ENCODE results near the gene CD44. TPM values are rescaled to one million over a fixed set of nuclear protein-coding genes. Genes with fewer than 3 reads are reported as not detected.

The CD44 gene
- polyA plus RNA-seq, 3 donors, result 8.7 to 9.7 (median 9.6) TPM

GRCh38 chr11:35166369-35167360 lies 27.7 kb downstream of the CD44 start:
- no peak for DNase-seq (ENCODE audit: extremely low read depth in 1 of 11, low read depth in 9 of 11, low spot score in 4 of 11)

GRCh38 chr11:35167426-35167954 lies 28.5 kb downstream of the CD44 start:
- DNase-seq (ENCODE audit: extremely low read depth in 1 of 11, low read depth in 9 of 11, low spot score in 4 of 11), result no peak

- no peak for DNase-seq (ENCODE audit: extremely low read depth in 1 of 11, low read depth in 9 of 11, low spot score in 4 of 11)
Measured at GRCh38 chr11:35168671-35169070, 29.7 kb downstream of the CD44 start.

GRCh38 chr11:35169112-35169511 lies 30.1 kb downstream of the CD44 start:
- no peak for DNase-seq (ENCODE audit: extremely low read depth in 1 of 11, low read depth in 9 of 11, low spot score in 4 of 11)

GRCh38 chr11:35169754-35170153 lies 30.8 kb downstream of the CD44 start:
- DNase-seq (ENCODE audit: extremely low read depth in 1 of 11, low read depth in 9 of 11, low spot score in 4 of 11), result no peak

GRCh38 chr11:35170503-35170902 lies 31.5 kb downstream of the CD44 start:
- peak in 4 of 11 donors; percentile 35 to 65 (median 40) for DNase-seq (ENCODE audit: extremely low read depth in 1 of 11, low read depth in 9 of 11, low spot score in 4 of 11)

- DNase-seq (ENCODE audit: extremely low read depth in 1 of 11, low read depth in 9 of 11, low spot score in 4 of 11), result no peak
Measured at GRCh38 chr11:35171226-35171625, 32.3 kb downstream of the CD44 start.

- no peak for DNase-seq (ENCODE audit: extremely low read depth in 1 of 11, low read depth in 9 of 11, low spot score in 4 of 11)
Measured at GRCh38 chr11:35173011-35173511, 34.1 kb downstream of the CD44 start.

GRCh38 chr11:35173616-35174566 lies 34.9 kb downstream of the CD44 start:
- DNase-seq (ENCODE audit: extremely low read depth in 1 of 11, low read depth in 9 of 11, low spot score in 4 of 11), result no peak

- no peak for DNase-seq (ENCODE audit: extremely low read depth in 1 of 11, low read depth in 9 of 11, low spot score in 4 of 11)
Measured at GRCh38 chr11:35174666-35175065, 35.7 kb downstream of the CD44 start.

- DNase-seq (ENCODE audit: extremely low read depth in 1 of 11, low read depth in 9 of 11, low spot score in 4 of 11), result no peak
Measured at GRCh38 chr11:35177370-35177769, 38.4 kb downstream of the CD44 start.

- DNase-seq (ENCODE audit: extremely low read depth in 1 of 11, low read depth in 9 of 11, low spot score in 4 of 11), result no peak
Measured at GRCh38 chr11:35178067-35178805, 39.3 kb downstream of the CD44 start.

GRCh38 chr11:35178873-35179272 lies 39.9 kb downstream of the CD44 start:
- DNase-seq (ENCODE audit: extremely low read depth in 1 of 11, low read depth in 9 of 11, low spot score in 4 of 11), result no peak

- no peak for DNase-seq (ENCODE audit: extremely low read depth in 1 of 11, low read depth in 9 of 11, low spot score in 4 of 11)
Measured at GRCh38 chr11:35179466-35180135, 40.6 kb downstream of the CD44 start.

GRCh38 chr11:35180317-35181233 lies 41.6 kb downstream of the CD44 start:
- no peak for DNase-seq (ENCODE audit: extremely low read depth in 1 of 11, low read depth in 9 of 11, low spot score in 4 of 11)

GRCh38 chr11:35182317-35182939 lies 43.5 kb downstream of the CD44 start:
- DNase-seq (ENCODE audit: extremely low read depth in 1 of 11, low read depth in 9 of 11, low spot score in 4 of 11), result no peak

Measured in renal cortex interstitium (tissue), 11 donors.